Kidney (tissue), 14 donors: ENCODE data around the gene MYL6B. TPM values are rescaled to one million over a fixed set of nuclear protein-coding genes. Genes with fewer than 3 reads are reported as not detected.

Experiments used
- DNase-seq, 5 donors: peaks; one replicate each; pipeline ENCODE4 v3.0.0-alpha.2; 2013 to 2020
- FAIRE-seq: peaks from 2 replicates; lab custom pipeline; 2012; peaks lifted over from hg19 to GRCh38; lab: Jason Lieb, UNC
- H3K27ac ChIP-seq, 2 donors: one replicate each; pipeline ENCODE4 v1.7.0; 2013; ENCODE audit warnings: low read depth in 2 of 2, low read length in 2 of 2, inconsistent platforms in 1 of 2
- H3K27me3 ChIP-seq: one replicate; pipeline ENCODE4 v1.7.1; 2013; ENCODE audit warnings: low read length, inconsistent platforms; ENCODE audit not compliant: control insufficient read depth, insufficient read depth
- H3K36me3 ChIP-seq, 3 donors: one replicate each; pipeline versions ENCODE4 v1.7.0 to v1.7.1; 2013; ENCODE audit warnings: low read length in 3 of 3, control low read depth in 1 of 3, inconsistent platforms in 1 of 3; ENCODE audit not compliant: insufficient read depth in 3 of 3, control insufficient read depth in 2 of 3
- H3K4me1 ChIP-seq, 3 donors: one replicate each; pipeline versions ENCODE4 v1.7.0 to v1.7.1; 2013; ENCODE audit warnings: low read length in 3 of 3, inconsistent platforms in 1 of 3, low read depth in 1 of 3; ENCODE audit not compliant: control insufficient read depth in 2 of 3, insufficient read depth in 2 of 3
- H3K4me3 ChIP-seq, 3 donors: one replicate each; pipeline versions ENCODE4 v1.7.0 to v1.8.1; 2013; ENCODE audit warnings: low read length in 3 of 3, control low read depth in 1 of 3, inconsistent platforms in 1 of 3
- H3K9ac ChIP-seq, 3 donors: one replicate each; pipeline versions ENCODE4 v1.7.0 to v1.7.1; 2013; ENCODE audit warnings: low read length in 3 of 3, control low read depth in 1 of 3, inconsistent platforms in 1 of 3
- H3K9me3 ChIP-seq, 3 donors: one replicate each; pipeline versions ENCODE4 v1.7.0 to v1.7.1; 2013; ENCODE audit warnings: low read length in 3 of 3, control low read depth in 1 of 3, inconsistent platforms in 1 of 3; ENCODE audit not compliant: control insufficient read depth in 2 of 3, insufficient read depth in 1 of 3
- intact Hi-C: fragments of 100-400 bp; cut with DNase I; formaldehyde crosslinking; loops from one replicate; pipeline ENCODE4 v1.11.1; 2022
- polyA plus RNA-seq: library from polyadenylated mRNA; stranded (reverse); fragments of 350-450 nt; fragmentation: Illumina TruSeq; extraction: RNeasy Lipid Tissue Mini Kit (QIAGEN cat#74804); gene quantifications from one replicate; pipeline ENCODE4 v1.2.3, GENCODE V29; 2014; ENCODE audit warnings: low read depth, low replicate concordance; ENCODE audit not compliant: insufficient read depth
- total RNA-seq: library from RNA; stranded (reverse); fragmentation: NEBNext Ultra II Directional; extraction: Animal tissue kit (Norgen Biotek cat#: 25700); gene quantifications from one replicate; pipeline ENCODE4 v1.2.1, GENCODE V29; 2021
- TF ChIP-seq, protein P1 (sequence below): IDR thresholded peaks from 3 replicates; pipeline ENCODE4 v1.5.1; 2012; ENCODE audit warnings: mild to moderate bottlenecking, moderate library complexity, borderline replicate concordance; ENCODE audit not compliant: insufficient read depth; ENCODE audit errors: extremely low read depth
- donor health status: control.
- donor health status: control.
- donor health status: control.
- donor health status: control.
- donor health status: control.
- donor health status: DM: yes; HTN: yes; CAD: no.
- donor health status: Normal renal cell carcinoma (clear cell type).

MYL6B gene
- total and polyA plus RNA-seq, 2 donors from 2014 or later = 48.2 to 142 TPM

- no peak for FAIRE-seq
- Histone ChIP-seq H3K36me3 (peaks cover 16 to 62% (median 42%) of the 10 kb centered on the region in 3 donors), H3K27ac (no peak overlapping the region), H3K4me3 (no peak overlapping the region), H3K4me1 (peaks cover 2 to 21% (median 20%) of the 10 kb centered on the region in 3 donors), H3K27me3 (no peaks in the 10 kb centered on the region), H3K9ac (no peak overlapping the region), H3K9me3 (no peaks in the 10 kb centered on the region)
- intact Hi-C loops = no loop called here
- TF ChIP-seq, protein P1, sequence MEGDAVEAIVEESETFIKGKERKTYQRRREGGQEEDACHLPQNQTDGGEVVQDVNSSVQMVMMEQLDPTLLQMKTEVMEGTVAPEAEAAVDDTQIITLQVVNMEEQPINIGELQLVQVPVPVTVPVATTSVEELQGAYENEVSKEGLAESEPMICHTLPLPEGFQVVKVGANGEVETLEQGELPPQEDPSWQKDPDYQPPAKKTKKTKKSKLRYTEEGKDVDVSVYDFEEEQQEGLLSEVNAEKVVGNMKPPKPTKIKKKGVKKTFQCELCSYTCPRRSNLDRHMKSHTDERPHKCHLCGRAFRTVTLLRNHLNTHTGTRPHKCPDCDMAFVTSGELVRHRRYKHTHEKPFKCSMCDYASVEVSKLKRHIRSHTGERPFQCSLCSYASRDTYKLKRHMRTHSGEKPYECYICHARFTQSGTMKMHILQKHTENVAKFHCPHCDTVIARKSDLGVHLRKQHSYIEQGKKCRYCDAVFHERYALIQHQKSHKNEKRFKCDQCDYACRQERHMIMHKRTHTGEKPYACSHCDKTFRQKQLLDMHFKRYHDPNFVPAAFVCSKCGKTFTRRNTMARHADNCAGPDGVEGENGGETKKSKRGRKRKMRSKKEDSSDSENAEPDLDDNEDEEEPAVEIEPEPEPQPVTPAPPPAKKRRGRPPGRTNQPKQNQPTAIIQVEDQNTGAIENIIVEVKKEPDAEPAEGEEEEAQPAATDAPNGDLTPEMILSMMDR = no peak
- no peak for DNase-seq
Observed at GRCh38 chr12:56164345-56164729, 11.9 kb downstream of the MYL6B start.

DNA sequence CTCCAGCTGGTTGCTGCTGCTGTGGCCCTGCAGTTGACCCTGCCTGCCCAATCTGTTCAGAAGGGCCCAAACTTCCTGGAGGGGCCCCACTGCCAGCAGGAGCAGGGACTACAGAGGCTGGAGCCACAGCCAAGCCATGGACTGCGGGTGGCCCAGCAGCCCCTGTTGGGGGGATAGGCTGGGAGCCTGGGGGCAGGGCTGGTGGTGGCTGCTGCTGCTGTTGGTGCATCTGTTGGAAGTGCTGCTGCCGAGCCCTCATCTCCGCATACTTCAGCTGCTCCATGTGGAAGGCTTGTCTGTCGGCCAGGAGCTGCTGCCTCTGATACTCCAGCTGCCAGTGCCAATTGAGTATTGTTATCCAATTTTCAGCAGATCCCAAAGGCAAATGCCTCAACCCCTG is 13.0 kb downstream of the MYL6B start:
- intact Hi-C loops = no loop called here
- DNase-seq = no peak

GRCh38 chr12:56169229-56169759 is 16.9 kb downstream of the MYL6B start:
- peaks cover 10 to 60% (median 44%) of the 10 kb centered on the region in 3 donors for H3K36me3 ChIP-seq
- DNase-seq = no peak
- no peak for FAIRE-seq

More for the DNA sequence above, 13.0 kb downstream of the MYL6B start:
- H3K9me3 ChIP-seq = no peaks in the 10 kb centered on the region
- no peak overlapping the region for H3K27ac ChIP-seq
- peaks cover 14 to 62% (median 38%) of the 10 kb centered on the region in 3 donors for H3K36me3 ChIP-seq
- H3K4me3 ChIP-seq = no peak overlapping the region
- TF ChIP-seq, protein P1 = no peak
- no peaks in the 10 kb centered on the region for H3K27me3 ChIP-seq
- FAIRE-seq = no peak
- H3K4me1 ChIP-seq = peaks cover 0 to 11% (median 10%) of the 10 kb centered on the region in 3 donors
- no peak overlapping the region for H3K9ac ChIP-seq

More at GRCh38 chr12:56169229-56169759, 16.9 kb downstream of the MYL6B start:
- no peak overlapping the region for H3K9ac ChIP-seq
- TF ChIP-seq, protein P1 = no peak
- no peaks in the 10 kb centered on the region for H3K4me1 ChIP-seq
- no peaks in the 10 kb centered on the region for H3K9me3 ChIP-seq
- intact Hi-C loops = no loop called here
- H3K27ac ChIP-seq = no peak overlapping the region
- H3K27me3 ChIP-seq = no peaks in the 10 kb centered on the region
- H3K4me3 ChIP-seq = no peak overlapping the region
